ENCODE data around the gene OR4E1. TPM values are rescaled to one million over a fixed set of nuclear protein-coding genes. Genes with fewer than 3 reads are reported as not detected.

OR4E1 gene
- polyA plus RNA-seq (2013): not detected

- H3K27me3 ChIP-seq (replicated peaks in 2 of 5; ENCODE audit: control insufficient read depth in 4 of 5, insufficient read depth in 5 of 5, low read length in 4 of 5): peaks cover 0 to 2% (median 0%) of the 10 kb centered on the region in 5 experiments
- H3K36me3 ChIP-seq (ENCODE audit: control insufficient read depth in 4 of 4, insufficient read depth in 4 of 4, low read length in 3 of 4): no peaks in the 10 kb centered on the region
- no peak within 1 kb of the TSS for H3K27ac ChIP-seq (ENCODE audit: insufficient read depth in 1 of 2, low read depth in 1 of 2, low read length in 2 of 2, poor library complexity in 1 of 2, severe bottlenecking in 2 of 2)
- POLR2A ChIA-PET: no interaction called here
- CTCF ChIA-PET: no interaction called here
- no peak within 1 kb of the TSS for H3K4me3 ChIP-seq (ENCODE audit: control insufficient read depth in 1 of 7, extremely low read depth in 1 of 7, insufficient read depth in 4 of 7, low read depth in 2 of 7, low read length in 6 of 7)
- no peaks in the 10 kb centered on the region for H3K4me1 ChIP-seq (ENCODE audit: control extremely low read depth in 1 of 4, control insufficient read depth in 4 of 4, insufficient read depth in 4 of 4, low read length in 3 of 4)
- WGBS (ENCODE audit: insufficient coverage): no CpG with 5 or more reads among the region's 1 CpG
- H3K9me3 ChIP-seq (ENCODE audit: control extremely low read depth in 1 of 5, control insufficient read depth in 4 of 5, insufficient read depth in 2 of 5, low read depth in 1 of 5, low read length in 4 of 5): peaks cover 0 to 16% (median 3%) of the 10 kb centered on the region in 5 experiments
- no peak for DNase-seq
Observed at GRCh38 chr14:21673718-21674117, at the start of gene OR4E1. Gene OR4E1, minus strand, starts transcription at chr14:21673818. Its CDS starts 2,883 bp downstream, at chr14:21670935.

- no peak overlapping the region for H3K4me3 ChIP-seq (ENCODE audit: control insufficient read depth in 1 of 7, extremely low read depth in 1 of 7, insufficient read depth in 4 of 7, low read depth in 2 of 7, low read length in 6 of 7)
- no peaks in the 10 kb centered on the region for H3K4me1 ChIP-seq (ENCODE audit: control extremely low read depth in 1 of 4, control insufficient read depth in 4 of 4, insufficient read depth in 4 of 4, low read length in 3 of 4)
- no peak for DNase-seq
- no peak overlapping the region for H3K27ac ChIP-seq (ENCODE audit: insufficient read depth in 1 of 2, low read depth in 1 of 2, low read length in 2 of 2, poor library complexity in 1 of 2, severe bottlenecking in 2 of 2)
- H3K9me3 ChIP-seq (ENCODE audit: control extremely low read depth in 1 of 5, control insufficient read depth in 4 of 5, insufficient read depth in 2 of 5, low read depth in 1 of 5, low read length in 4 of 5): peaks cover 0 to 2% (median 0%) of the 10 kb centered on the region in 5 experiments
- ChIA-PET POLR2A (no interaction called here), CTCF (interaction anchor here (1.1 to 2.8 kb wide), 3 partner anchors 10 to 27 kb away, joined by 3 to 7 read pairs (median 5); no protein-coding TSS in a partner anchor)
- WGBS (ENCODE audit: insufficient coverage): no CpG with 5 or more reads among the region's 3 CpGs
- H3K27me3 ChIP-seq (replicated peaks in 2 of 5; ENCODE audit: control insufficient read depth in 4 of 5, insufficient read depth in 5 of 5, low read length in 4 of 5): peaks cover 0 to 7% (median 5%) of the 10 kb centered on the region in 5 experiments
- no peaks in the 10 kb centered on the region for H3K36me3 ChIP-seq (ENCODE audit: control insufficient read depth in 4 of 4, insufficient read depth in 4 of 4, low read length in 3 of 4)
Observed at GRCh38 chr14:21721504-21721903, 47.9 kb upstream of the OR4E1 start.

GRCh38 chr14:21719841-21720240, 46.2 kb upstream of the OR4E1 start:
- ChIA-PET CTCF (no interaction called here), POLR2A (no interaction called here)
- no peaks in the 10 kb centered on the region for H3K4me1 ChIP-seq (ENCODE audit: control extremely low read depth in 1 of 4, control insufficient read depth in 4 of 4, insufficient read depth in 4 of 4, low read length in 3 of 4)
- no peak overlapping the region for H3K27ac ChIP-seq (ENCODE audit: insufficient read depth in 1 of 2, low read depth in 1 of 2, low read length in 2 of 2, poor library complexity in 1 of 2, severe bottlenecking in 2 of 2)
- peaks cover 0 to 2% (median 0%) of the 10 kb centered on the region in 5 experiments for H3K9me3 ChIP-seq (ENCODE audit: control extremely low read depth in 1 of 5, control insufficient read depth in 4 of 5, insufficient read depth in 2 of 5, low read depth in 1 of 5, low read length in 4 of 5)
- 80% methylated on average over 3 of the region's 3 CpGs for WGBS (ENCODE audit: insufficient coverage)
- H3K27me3 ChIP-seq (replicated peaks in 2 of 5; ENCODE audit: control insufficient read depth in 4 of 5, insufficient read depth in 5 of 5, low read length in 4 of 5): peaks cover 0 to 7% (median 5%) of the 10 kb centered on the region in 5 experiments
- H3K36me3 ChIP-seq (ENCODE audit: control insufficient read depth in 4 of 4, insufficient read depth in 4 of 4, low read length in 3 of 4): no peaks in the 10 kb centered on the region
- H3K4me3 ChIP-seq (ENCODE audit: control insufficient read depth in 1 of 7, extremely low read depth in 1 of 7, insufficient read depth in 4 of 7, low read depth in 2 of 7, low read length in 6 of 7): no peak overlapping the region
- DNase-seq: no peak

- ChIA-PET POLR2A (no interaction called here), CTCF (no interaction called here)
- Histone ChIP-seq H3K36me3 (ENCODE audit: control insufficient read depth in 4 of 4, insufficient read depth in 4 of 4, low read length in 3 of 4) (no peaks in the 10 kb centered on the region), H3K27me3 (replicated peaks in 2 of 5; ENCODE audit: control insufficient read depth in 4 of 5, insufficient read depth in 5 of 5, low read length in 4 of 5) (peaks cover 0 to 4% (median 0%) of the 10 kb centered on the region in 5 experiments), H3K27ac (ENCODE audit: insufficient read depth in 1 of 2, low read depth in 1 of 2, low read length in 2 of 2, poor library complexity in 1 of 2, severe bottlenecking in 2 of 2) (no peak overlapping the region), H3K4me3 (ENCODE audit: control insufficient read depth in 1 of 7, extremely low read depth in 1 of 7, insufficient read depth in 4 of 7, low read depth in 2 of 7, low read length in 6 of 7) (no peak overlapping the region), H3K4me1 (ENCODE audit: control extremely low read depth in 1 of 4, control insufficient read depth in 4 of 4, insufficient read depth in 4 of 4, low read length in 3 of 4) (no peaks in the 10 kb centered on the region), H3K9me3 (ENCODE audit: control extremely low read depth in 1 of 5, control insufficient read depth in 4 of 5, insufficient read depth in 2 of 5, low read depth in 1 of 5, low read length in 4 of 5) (peaks cover 0 to 2% (median 0%) of the 10 kb centered on the region in 5 experiments)
- 78% methylated on average over 5 of the region's 6 CpGs for WGBS (ENCODE audit: insufficient coverage)
- DNase-seq: no peak
Observed at GRCh38 chr14:21714318-21714929, 40.8 kb upstream of the OR4E1 start.

GRCh38 chr14:21712036-21712435, 38.4 kb upstream of the OR4E1 start:
- ChIA-PET CTCF (interaction anchor here (0.8 to 4.7 kb wide), 8 partner anchors 10 to 137 kb away, joined by 3 to 20 read pairs (median 5); no protein-coding TSS in a partner anchor), POLR2A (no interaction called here)
- DNase-seq: no peak
- no peak overlapping the region for H3K4me3 ChIP-seq (ENCODE audit: control insufficient read depth in 1 of 7, extremely low read depth in 1 of 7, insufficient read depth in 4 of 7, low read depth in 2 of 7, low read length in 6 of 7)
- 100% methylated on average over 2 of the region's 2 CpGs for WGBS (ENCODE audit: insufficient coverage)
- peaks cover 0 to 13% (median 2%) of the 10 kb centered on the region in 5 experiments for H3K9me3 ChIP-seq (ENCODE audit: control extremely low read depth in 1 of 5, control insufficient read depth in 4 of 5, insufficient read depth in 2 of 5, low read depth in 1 of 5, low read length in 4 of 5)
- H3K27ac ChIP-seq (ENCODE audit: insufficient read depth in 1 of 2, low read depth in 1 of 2, low read length in 2 of 2, poor library complexity in 1 of 2, severe bottlenecking in 2 of 2): no peak overlapping the region
- peaks cover 0 to 2% (median 0%) of the 10 kb centered on the region in 5 experiments for H3K27me3 ChIP-seq (replicated peaks in 2 of 5; ENCODE audit: control insufficient read depth in 4 of 5, insufficient read depth in 5 of 5, low read length in 4 of 5)
- H3K36me3 ChIP-seq (ENCODE audit: control insufficient read depth in 4 of 4, insufficient read depth in 4 of 4, low read length in 3 of 4): no peaks in the 10 kb centered on the region
- no peaks in the 10 kb centered on the region for H3K4me1 ChIP-seq (ENCODE audit: control extremely low read depth in 1 of 4, control insufficient read depth in 4 of 4, insufficient read depth in 4 of 4, low read length in 3 of 4)

- Histone ChIP-seq H3K27ac (ENCODE audit: insufficient read depth in 1 of 2, low read depth in 1 of 2, low read length in 2 of 2, poor library complexity in 1 of 2, severe bottlenecking in 2 of 2) (no peak overlapping the region), H3K9me3 (ENCODE audit: control extremely low read depth in 1 of 5, control insufficient read depth in 4 of 5, insufficient read depth in 2 of 5, low read depth in 1 of 5, low read length in 4 of 5) (peaks cover 2 to 18% (median 5%) of the 10 kb centered on the region in 5 experiments), H3K36me3 (ENCODE audit: control insufficient read depth in 4 of 4, insufficient read depth in 4 of 4, low read length in 3 of 4) (no peaks in the 10 kb centered on the region), H3K27me3 (replicated peaks in 2 of 5; ENCODE audit: control insufficient read depth in 4 of 5, insufficient read depth in 5 of 5, low read length in 4 of 5) (no peaks in the 10 kb centered on the region), H3K4me1 (ENCODE audit: control extremely low read depth in 1 of 4, control insufficient read depth in 4 of 4, insufficient read depth in 4 of 4, low read length in 3 of 4) (no peaks in the 10 kb centered on the region), H3K4me3 (ENCODE audit: control insufficient read depth in 1 of 7, extremely low read depth in 1 of 7, insufficient read depth in 4 of 7, low read depth in 2 of 7, low read length in 6 of 7) (no peak overlapping the region)
- ChIA-PET CTCF (interaction anchor here (0.8 to 4.7 kb wide), 9 partner anchors 10 to 138 kb away, joined by 3 to 20 read pairs (median 5); no protein-coding TSS in a partner anchor), POLR2A (no interaction called here)
- peak; percentile 40 to 77 (median 76) for DNase-seq
- WGBS (ENCODE audit: insufficient coverage): no CpG with 5 or more reads among the region's 3 CpGs
Observed at GRCh38 chr14:21711360-21711961, 37.8 kb upstream of the OR4E1 start.

- H3K4me1 ChIP-seq (ENCODE audit: control extremely low read depth in 1 of 4, control insufficient read depth in 4 of 4, insufficient read depth in 4 of 4, low read length in 3 of 4): no peaks in the 10 kb centered on the region
- DNase-seq: no peak
- no peak overlapping the region for H3K4me3 ChIP-seq (ENCODE audit: control insufficient read depth in 1 of 7, extremely low read depth in 1 of 7, insufficient read depth in 4 of 7, low read depth in 2 of 7, low read length in 6 of 7)
- CTCF ChIA-PET: no interaction called here
- no peak overlapping the region for H3K27ac ChIP-seq (ENCODE audit: insufficient read depth in 1 of 2, low read depth in 1 of 2, low read length in 2 of 2, poor library complexity in 1 of 2, severe bottlenecking in 2 of 2)
- H3K36me3 ChIP-seq (ENCODE audit: control insufficient read depth in 4 of 4, insufficient read depth in 4 of 4, low read length in 3 of 4): no peaks in the 10 kb centered on the region
- H3K9me3 ChIP-seq (ENCODE audit: control extremely low read depth in 1 of 5, control insufficient read depth in 4 of 5, insufficient read depth in 2 of 5, low read depth in 1 of 5, low read length in 4 of 5): peaks cover 3 to 21% (median 7%) of the 10 kb centered on the region in 5 experiments
- POLR2A ChIA-PET: no interaction called here
- H3K27me3 ChIP-seq (replicated peaks in 2 of 5; ENCODE audit: control insufficient read depth in 4 of 5, insufficient read depth in 5 of 5, low read length in 4 of 5): peaks cover 0 to 5% (median 0%) of the 10 kb centered on the region in 5 experiments
Observed at GRCh38 chr14:21704338-21704737, 30.7 kb upstream of the OR4E1 start.
